Measurements from ENCODE around the gene NKAIN2.
"Not testable (repeated sequence)": the region's sequence is repeated elsewhere in the genome, so short reads cannot be mapped to it uniquely, and the experiment has no call there.

NKAIN2 gene

GRCh38 chr6:124462750-124463149 is 659.1 kb downstream of the NKAIN2 start:
- DNase-seq, result no peak

- DNase-seq, result no peak
These were observed 659.6 kb downstream of the NKAIN2 start for GRCh38 chr6:124463271-124463670.

- DNase-seq, result not testable (repeated sequence)
These were observed 660.9 kb downstream of the NKAIN2 start for GRCh38 chr6:124464600-124464999.

GRCh38 chr6:124466949-124467348 is 663.3 kb downstream of the NKAIN2 start:
- DNase-seq, result no peak

GRCh38 chr6:124467366-124467765 is 663.7 kb downstream of the NKAIN2 start:
- DNase-seq, result no peak

- DNase-seq, result no peak
These were observed 667.1 kb downstream of the NKAIN2 start for GRCh38 chr6:124470803-124471202.

- DNase-seq, result no peak
These were observed 671.5 kb downstream of the NKAIN2 start for GRCh38 chr6:124475176-124475575.

GRCh38 chr6:124478906-124479305 is 675.2 kb downstream of the NKAIN2 start:
- no peak for DNase-seq

GRCh38 chr6:124479991-124480430 is 676.3 kb downstream of the NKAIN2 start:
- DNase-seq, result no peak

- DNase-seq, result no peak
These were observed 678.4 kb downstream of the NKAIN2 start for GRCh38 chr6:124482071-124482491.

GRCh38 chr6:124487623-124488431 is 684.2 kb downstream of the NKAIN2 start:
- DNase-seq, result no peak

GRCh38 chr6:124490122-124490521 is 686.5 kb downstream of the NKAIN2 start:
- DNase-seq, result no peak

GRCh38 chr6:124493259-124493658 is 689.6 kb downstream of the NKAIN2 start:
- no peak for DNase-seq

GRCh38 chr6:124494956-124495664 is 691.4 kb downstream of the NKAIN2 start:
- no peak for DNase-seq

GRCh38 chr6:124495665-124496190 is 692.1 kb downstream of the NKAIN2 start:
- DNase-seq, result no peak

- DNase-seq, result no peak
These were observed 692.7 kb downstream of the NKAIN2 start for GRCh38 chr6:124496334-124496733.

- no peak for DNase-seq
These were observed 708.8 kb downstream of the NKAIN2 start for GRCh38 chr6:124512431-124512830.

- no peak for DNase-seq
These were observed 713.7 kb downstream of the NKAIN2 start for GRCh38 chr6:124517339-124517738.

- DNase-seq, result no peak
These were observed 716.8 kb downstream of the NKAIN2 start for GRCh38 chr6:124520514-124520913.

GRCh38 chr6:124522335-124522734 is 718.7 kb downstream of the NKAIN2 start:
- DNase-seq, result no peak

GRCh38 chr6:124524491-124525200 is 721.0 kb downstream of the NKAIN2 start:
- no peak for DNase-seq

- DNase-seq, result no peak
These were observed 727.3 kb downstream of the NKAIN2 start for GRCh38 chr6:124530926-124531325.

GRCh38 chr6:124535299-124535698 is 731.6 kb downstream of the NKAIN2 start:
- DNase-seq, result no peak
